ENCODE data around the gene ASB7. TPM values are rescaled to one million over a fixed set of nuclear protein-coding genes. Genes with fewer than 3 reads are reported as not detected.

Gene ASB7
- total and polyA plus RNA-seq, 12 donors: 2.9 to 7.0 (median 5.8) TPM

GRCh38 chr15:100602823-100603393 lies 519 bp downstream of the ASB7 start:
- Histone ChIP-seq H3K4me1 (peaks cover 3 to 47% (median 37%) of the 10 kb centered on the region in 9 donors), H3K27me3 (no peaks in the 10 kb centered on the region), H3K4me3 (peak overlapping the region; percentile 48 to 100 (median 84)), H3K9me3 (no peaks in the 10 kb centered on the region), H3K27ac (peak overlapping the region; percentile 2 to 92 (median 86)), H3K36me3 (peaks cover 0 to 34% (median 7%) of the 10 kb centered on the region in 9 donors)
- TF ChIP-seq CTCF (IDR thresholded peaks at IDR 0.05): no peak
- intact Hi-C loops (cut with DNase I): loop anchor here in 2 of 10 donors (1.0 to 10.0 kb wide), 3 partner anchors 253 to 678 kb away; partner anchors contain the start of gene ADAMTS17 (in 1 of the 2)
- WGBS, 2 donors: 1% methylated on average over 16 of the region's 16 CpGs
- DNase-seq (peak in 1 of 2 donors; percentile 6), ATAC-seq (no peak)

- TF ChIP-seq CTCF (IDR thresholded peaks at IDR 0.05): no peak
- ATAC-seq (no peak), DNase-seq (no peak)
- Histone ChIP-seq H3K27me3 (no peaks in the 10 kb centered on the region), H3K36me3 (peaks cover 0 to 94% (median 35%) of the 10 kb centered on the region in 9 donors), H3K4me1 (peaks cover 0 to 5% (median 0%) of the 10 kb centered on the region in 9 donors), H3K9me3 (no peaks in the 10 kb centered on the region), H3K4me3 (no peak overlapping the region), H3K27ac (no peak overlapping the region)
- WGBS, 2 donors: 85 to 91% methylated on average over 2 of the region's 2 CpGs
- intact Hi-C loops (cut with DNase I): no loop called here
These were observed 10.2 kb downstream of the ASB7 start for GRCh38 chr15:100612539-100612938.

GRCh38 chr15:100613208-100613607 lies 10.8 kb downstream of the ASB7 start:
- no peak for DNase-seq
- intact Hi-C loops (cut with DNase I): no loop called here
- WGBS, 2 donors: 96 to 98% methylated on average over 1 of the region's 1 CpG
- H3K9me3 ChIP-seq: no peaks in the 10 kb centered on the region
- peaks cover 0 to 5% (median 0%) of the 10 kb centered on the region in 9 donors for H3K4me1 ChIP-seq
- H3K36me3 ChIP-seq: peaks cover 0 to 94% (median 29%) of the 10 kb centered on the region in 9 donors
- no peak for TF ChIP-seq CTCF (IDR thresholded peaks at IDR 0.05)
- H3K4me3 ChIP-seq: no peak overlapping the region
- no peak for ATAC-seq
- H3K27ac ChIP-seq: no peak overlapping the region
- H3K27me3 ChIP-seq: no peaks in the 10 kb centered on the region

- H3K9me3 ChIP-seq: no peaks in the 10 kb centered on the region
- 91 to 92% methylated on average over 2 of the region's 2 CpGs for WGBS, 2 donors
- ATAC-seq (no peak), DNase-seq (no peak)
- no peak for TF ChIP-seq CTCF (IDR thresholded peaks at IDR 0.05)
- H3K4me1 ChIP-seq: peaks cover 0 to 5% (median 0%) of the 10 kb centered on the region in 9 donors
- peaks cover 0 to 93% (median 29%) of the 10 kb centered on the region in 9 donors for H3K36me3 ChIP-seq
- no peak overlapping the region for H3K4me3 ChIP-seq
- no peak overlapping the region for H3K27ac ChIP-seq
- H3K27me3 ChIP-seq: no peaks in the 10 kb centered on the region
- intact Hi-C loops (cut with DNase I): no loop called here
These were observed 11.9 kb downstream of the ASB7 start for GRCh38 chr15:100614336-100614735.
